ENCODE results near the gene CDKL5.
A peak's percentile ranks its signal among the peaks of the same experiment; 100 is the strongest.

CDKL5 gene

GRCh38 chrX:18394477-18394876 is 30.9 kb upstream of the CDKL5 start:
- Histone ChIP-seq H3K9ac (ENCODE audit: low read depth, low read length, poor library complexity) (no peak overlapping the region), H3K18ac (ENCODE audit: low read length) (no peak overlapping the region), H3K27ac (replicated peaks; ENCODE audit: low read length) (no peak overlapping the region), H2BK15ac (ENCODE audit: low read length) (no peak overlapping the region), H3K4me3 (ENCODE audit: low read length in 2 of 2) (no peak overlapping the region), H3K9me3 (replicated peaks in 1 of 2; ENCODE audit: control insufficient read depth in 2 of 2, insufficient read depth in 1 of 2, low read depth in 1 of 2, low read length in 2 of 2) (no peaks in the 10 kb centered on the region), H4K8ac (ENCODE audit: low read depth, low read length) (no peak overlapping the region), H2BK5ac (ENCODE audit: low read length) (no peak overlapping the region), H2AK5ac (ENCODE audit: low read depth, low read length) (no peak overlapping the region), H2BK120ac (ENCODE audit: low read depth, low read length) (no peak overlapping the region), H2BK12ac (ENCODE audit: low read length) (no peak overlapping the region), H4K91ac (ENCODE audit: low read depth, low read length, poor library complexity) (no peak overlapping the region), H3K36me3 (replicated peaks in 1 of 2; ENCODE audit: control insufficient read depth in 2 of 2, insufficient read depth in 2 of 2, low read length in 2 of 2) (no peaks in the 10 kb centered on the region), H3K23ac (ENCODE audit: low read depth, low read length, poor library complexity) (no peak overlapping the region), H3K27me3 (ENCODE audit: control insufficient read depth in 3 of 3, insufficient read depth in 3 of 3, low read depth in 1 of 3, low read length in 3 of 3) (no peaks in the 10 kb centered on the region), H3K4me1 (ENCODE audit: control insufficient read depth in 2 of 2, insufficient read depth in 1 of 2, low read depth in 1 of 2, low read length in 2 of 2) (peaks cover 0 to 1% of the 10 kb centered on the region in 2 donors), H3K14ac (ENCODE audit: low read length) (no peak overlapping the region), H3K4me2 (ENCODE audit: insufficient read depth, low read length, poor library complexity, severe bottlenecking) (no peak overlapping the region), H3K79me1 (ENCODE audit: low read depth, low read length) (no peaks in the 10 kb centered on the region), H2AFZ (ENCODE audit: low read length) (peak overlapping the region; percentile 58), H3K4ac (ENCODE audit: low read length) (no peak overlapping the region)
- no peak for DNase-seq (ENCODE audit: low spot score)
- no CpG with 5 or more reads among the region's 11 CpGs for WGBS, 2 donors (ENCODE audit: extremely low coverage in 2 of 2, insufficient read length in 2 of 2, insufficient replicate concordance in 1 of 2)

GRCh38 chrX:18401848-18402213 is 23.6 kb upstream of the CDKL5 start:
- Histone ChIP-seq H3K79me1 (ENCODE audit: low read depth, low read length) (no peaks in the 10 kb centered on the region), H4K8ac (ENCODE audit: low read depth, low read length) (no peak overlapping the region), H4K91ac (ENCODE audit: low read depth, low read length, poor library complexity) (no peak overlapping the region), H2BK5ac (ENCODE audit: low read length) (no peak overlapping the region), H3K4me2 (ENCODE audit: insufficient read depth, low read length, poor library complexity, severe bottlenecking) (no peak overlapping the region), H3K9ac (ENCODE audit: low read depth, low read length, poor library complexity) (no peak overlapping the region), H3K27me3 (ENCODE audit: control insufficient read depth in 3 of 3, insufficient read depth in 3 of 3, low read depth in 1 of 3, low read length in 3 of 3) (no peaks in the 10 kb centered on the region), H3K23ac (ENCODE audit: low read depth, low read length, poor library complexity) (no peak overlapping the region), H3K9me3 (replicated peaks in 1 of 2; ENCODE audit: control insufficient read depth in 2 of 2, insufficient read depth in 1 of 2, low read depth in 1 of 2, low read length in 2 of 2) (no peaks in the 10 kb centered on the region), H3K36me3 (replicated peaks in 1 of 2; ENCODE audit: control insufficient read depth in 2 of 2, insufficient read depth in 2 of 2, low read length in 2 of 2) (no peaks in the 10 kb centered on the region), H3K18ac (ENCODE audit: low read length) (no peak overlapping the region), H3K14ac (ENCODE audit: low read length) (no peak overlapping the region), H3K27ac (replicated peaks; ENCODE audit: low read length) (no peak overlapping the region), H3K4me3 (ENCODE audit: low read length in 2 of 2) (no peak overlapping the region), H2BK120ac (ENCODE audit: low read depth, low read length) (no peak overlapping the region), H2BK15ac (ENCODE audit: low read length) (no peak overlapping the region), H2AFZ (ENCODE audit: low read length) (no peak overlapping the region), H3K4ac (ENCODE audit: low read length) (no peak overlapping the region), H3K4me1 (ENCODE audit: control insufficient read depth in 2 of 2, insufficient read depth in 1 of 2, low read depth in 1 of 2, low read length in 2 of 2) (no peaks in the 10 kb centered on the region), H2AK5ac (ENCODE audit: low read depth, low read length) (no peak overlapping the region), H2BK12ac (ENCODE audit: low read length) (no peak overlapping the region)
- WGBS, 2 donors (ENCODE audit: extremely low coverage in 2 of 2, insufficient read length in 2 of 2, insufficient replicate concordance in 1 of 2): no CpG with 5 or more reads among the region's 4 CpGs
- DNase-seq (ENCODE audit: low spot score): no peak

- Histone ChIP-seq H3K23ac (ENCODE audit: low read depth, low read length, poor library complexity) (no peak overlapping the region), H3K36me3 (replicated peaks in 1 of 2; ENCODE audit: control insufficient read depth in 2 of 2, insufficient read depth in 2 of 2, low read length in 2 of 2) (no peaks in the 10 kb centered on the region), H2BK120ac (ENCODE audit: low read depth, low read length) (no peak overlapping the region), H3K4ac (ENCODE audit: low read length) (no peak overlapping the region), H2BK5ac (ENCODE audit: low read length) (no peak overlapping the region), H2AFZ (ENCODE audit: low read length) (no peak overlapping the region), H2BK12ac (ENCODE audit: low read length) (no peak overlapping the region), H3K27me3 (ENCODE audit: control insufficient read depth in 3 of 3, insufficient read depth in 3 of 3, low read depth in 1 of 3, low read length in 3 of 3) (no peaks in the 10 kb centered on the region), H3K79me1 (ENCODE audit: low read depth, low read length) (no peaks in the 10 kb centered on the region), H4K8ac (ENCODE audit: low read depth, low read length) (no peak overlapping the region), H2AK5ac (ENCODE audit: low read depth, low read length) (no peak overlapping the region), H4K91ac (ENCODE audit: low read depth, low read length, poor library complexity) (no peak overlapping the region), H3K9ac (ENCODE audit: low read depth, low read length, poor library complexity) (no peak overlapping the region), H3K4me3 (ENCODE audit: low read length in 2 of 2) (no peak overlapping the region), H3K14ac (ENCODE audit: low read length) (no peak overlapping the region), H3K18ac (ENCODE audit: low read length) (no peak overlapping the region), H3K4me1 (ENCODE audit: control insufficient read depth in 2 of 2, insufficient read depth in 1 of 2, low read depth in 1 of 2, low read length in 2 of 2) (no peaks in the 10 kb centered on the region), H3K27ac (replicated peaks; ENCODE audit: low read length) (no peak overlapping the region), H2BK15ac (ENCODE audit: low read length) (no peak overlapping the region), H3K4me2 (ENCODE audit: insufficient read depth, low read length, poor library complexity, severe bottlenecking) (no peak overlapping the region), H3K9me3 (replicated peaks in 1 of 2; ENCODE audit: control insufficient read depth in 2 of 2, insufficient read depth in 1 of 2, low read depth in 1 of 2, low read length in 2 of 2) (no peaks in the 10 kb centered on the region)
- no CpG with 5 or more reads among the region's 8 CpGs for WGBS, 2 donors (ENCODE audit: extremely low coverage in 2 of 2, insufficient read length in 2 of 2, insufficient replicate concordance in 1 of 2)
- no peak for DNase-seq (ENCODE audit: low spot score)
Observed at GRCh38 chrX:18406531-18407266, 18.7 kb upstream of the CDKL5 start.

- Histone ChIP-seq H2BK12ac (ENCODE audit: low read length) (no peak overlapping the region), H3K4me2 (ENCODE audit: insufficient read depth, low read length, poor library complexity, severe bottlenecking) (no peak overlapping the region), H3K4me3 (ENCODE audit: low read length in 2 of 2) (no peak overlapping the region), H3K14ac (ENCODE audit: low read length) (no peak overlapping the region), H2BK120ac (ENCODE audit: low read depth, low read length) (no peak overlapping the region), H3K79me1 (ENCODE audit: low read depth, low read length) (no peaks in the 10 kb centered on the region), H3K4ac (ENCODE audit: low read length) (no peak overlapping the region), H3K27ac (replicated peaks; ENCODE audit: low read length) (no peak overlapping the region), H2BK5ac (ENCODE audit: low read length) (no peak overlapping the region), H2BK15ac (ENCODE audit: low read length) (no peak overlapping the region), H3K27me3 (ENCODE audit: control insufficient read depth in 3 of 3, insufficient read depth in 3 of 3, low read depth in 1 of 3, low read length in 3 of 3) (no peaks in the 10 kb centered on the region), H2AFZ (ENCODE audit: low read length) (no peak overlapping the region), H3K36me3 (replicated peaks in 1 of 2; ENCODE audit: control insufficient read depth in 2 of 2, insufficient read depth in 2 of 2, low read length in 2 of 2) (no peaks in the 10 kb centered on the region), H2AK5ac (ENCODE audit: low read depth, low read length) (no peak overlapping the region), H3K23ac (ENCODE audit: low read depth, low read length, poor library complexity) (no peak overlapping the region), H3K9ac (ENCODE audit: low read depth, low read length, poor library complexity) (no peak overlapping the region), H3K18ac (ENCODE audit: low read length) (no peak overlapping the region), H4K8ac (ENCODE audit: low read depth, low read length) (no peak overlapping the region), H3K4me1 (ENCODE audit: control insufficient read depth in 2 of 2, insufficient read depth in 1 of 2, low read depth in 1 of 2, low read length in 2 of 2) (no peaks in the 10 kb centered on the region), H3K9me3 (replicated peaks in 1 of 2; ENCODE audit: control insufficient read depth in 2 of 2, insufficient read depth in 1 of 2, low read depth in 1 of 2, low read length in 2 of 2) (no peaks in the 10 kb centered on the region), H4K91ac (ENCODE audit: low read depth, low read length, poor library complexity) (no peak overlapping the region)
- no CpG with 5 or more reads among the region's 5 CpGs for WGBS, 2 donors (ENCODE audit: extremely low coverage in 2 of 2, insufficient read length in 2 of 2, insufficient replicate concordance in 1 of 2)
- no peak for DNase-seq (ENCODE audit: low spot score)
Observed at GRCh38 chrX:18410038-18410437, 15.4 kb upstream of the CDKL5 start.
